Measurements from ENCODE around the gene KCNJ5. TPM values are rescaled to one million over a fixed set of nuclear protein-coding genes. Genes with fewer than 3 reads are reported as not detected.

Gene KCNJ5
- total RNA-seq, 3 donors from 2014 or later, result 0.98 to 8.8 (median 2.8) TPM

GRCh38 chr11:128931066-128931465 lies 39.9 kb downstream of the KCNJ5 start:
- Histone ChIP-seq H3K4me1 (no peaks in the 10 kb centered on the region), H3K27ac (no peak overlapping the region), H3K27me3 (peaks cover 0 to 15% of the 10 kb centered on the region in 2 donors), H3K4me3 (no peak overlapping the region), H3K36me3 (no peaks in the 10 kb centered on the region), H3K9me3 (no peaks in the 10 kb centered on the region)
- no peak for TF ChIP-seq POLR2AphosphoS5 (IDR thresholded peaks at IDR 0.05)
- TF ChIP-seq POLR2A (IDR thresholded peaks at IDR 0.05), result no peak
- no peak for TF ChIP-seq CTCF (IDR thresholded peaks at IDR 0.05)
- DNase-seq (ENCODE audit: low spot score in 2 of 2), result no peak
- intact Hi-C loops (cut with DNase I; ENCODE audit: low total_unique reads), result no loop called here

GRCh38 chr11:128931668-128932067 lies 40.5 kb downstream of the KCNJ5 start:
- H3K36me3 ChIP-seq, result no peaks in the 10 kb centered on the region
- no peak overlapping the region for H3K4me3 ChIP-seq
- TF ChIP-seq CTCF (IDR thresholded peaks at IDR 0.05), result no peak
- TF ChIP-seq POLR2AphosphoS5 (IDR thresholded peaks at IDR 0.05), result no peak
- no peak for TF ChIP-seq POLR2A (IDR thresholded peaks at IDR 0.05)
- H3K27me3 ChIP-seq, result peaks cover 0 to 11% of the 10 kb centered on the region in 2 donors
- no peaks in the 10 kb centered on the region for H3K9me3 ChIP-seq
- no peak overlapping the region for H3K27ac ChIP-seq
- intact Hi-C loops (cut with DNase I; ENCODE audit: low total_unique reads), result no loop called here
- H3K4me1 ChIP-seq, result no peaks in the 10 kb centered on the region
- no peak for DNase-seq (ENCODE audit: low spot score in 2 of 2)

GRCh38 chr11:128933481-128934178 lies 42.5 kb downstream of the KCNJ5 start:
- H3K27ac ChIP-seq, result no peak overlapping the region
- H3K36me3 ChIP-seq, result no peaks in the 10 kb centered on the region
- intact Hi-C loops (cut with DNase I; ENCODE audit: low total_unique reads), result no loop called here
- TF ChIP-seq POLR2A (IDR thresholded peaks at IDR 0.05) (no peak), POLR2AphosphoS5 (IDR thresholded peaks at IDR 0.05) (no peak), CTCF (IDR thresholded peaks at IDR 0.05) (no peak)
- H3K27me3 ChIP-seq, result peaks cover 0 to 11% of the 10 kb centered on the region in 2 donors
- no peaks in the 10 kb centered on the region for H3K9me3 ChIP-seq
- H3K4me1 ChIP-seq, result no peaks in the 10 kb centered on the region
- no peak overlapping the region for H3K4me3 ChIP-seq
- DNase-seq (ENCODE audit: low spot score in 2 of 2), result no peak

GRCh38 chr11:128934351-128934750 lies 43.2 kb downstream of the KCNJ5 start:
- Histone ChIP-seq H3K27me3 (peaks cover 0 to 15% of the 10 kb centered on the region in 2 donors), H3K9me3 (no peaks in the 10 kb centered on the region), H3K4me3 (no peak overlapping the region), H3K27ac (no peak overlapping the region), H3K4me1 (no peaks in the 10 kb centered on the region), H3K36me3 (no peaks in the 10 kb centered on the region)
- TF ChIP-seq POLR2AphosphoS5 (IDR thresholded peaks at IDR 0.05) (no peak), POLR2A (IDR thresholded peaks at IDR 0.05) (no peak), CTCF (IDR thresholded peaks at IDR 0.05) (no peak)
- intact Hi-C loops (cut with DNase I; ENCODE audit: low total_unique reads), result no loop called here
- DNase-seq (ENCODE audit: low spot score in 2 of 2), result no peak

- H3K4me3 ChIP-seq, result no peak overlapping the region
- no peaks in the 10 kb centered on the region for H3K4me1 ChIP-seq
- H3K36me3 ChIP-seq, result no peaks in the 10 kb centered on the region
- no peak overlapping the region for H3K27ac ChIP-seq
- TF ChIP-seq CTCF (IDR thresholded peaks at IDR 0.05), result no peak
- TF ChIP-seq POLR2A (IDR thresholded peaks at IDR 0.05), result no peak
- no peak for TF ChIP-seq POLR2AphosphoS5 (IDR thresholded peaks at IDR 0.05)
- no peaks in the 10 kb centered on the region for H3K9me3 ChIP-seq
- no peak for DNase-seq (ENCODE audit: low spot score in 2 of 2)
- H3K27me3 ChIP-seq, result peaks cover 0 to 12% of the 10 kb centered on the region in 2 donors
- intact Hi-C loops (cut with DNase I; ENCODE audit: low total_unique reads), result no loop called here
Observed at GRCh38 chr11:128934926-128935325, 43.8 kb downstream of the KCNJ5 start.

Data from breast epithelium (tissue), 4 donors.